GM18907 (cell line): ENCODE results near the gene CPO.
"Not testable (repeated sequence)": the region's sequence is repeated elsewhere in the genome, so short reads cannot be mapped to it uniquely, and the experiment has no call there.

ENCODE experiments used
- ATAC-seq: cut with Tn5 transposase; IDR thresholded peaks from one replicate; pipeline ENCODE4 v1.9.1; 2021; ENCODE audit warnings: mild to moderate bottlenecking, moderate library complexity; ENCODE audit not compliant: unreplicated experiment

CPO gene

GRCh38 chr2:206939340-206939739, at the start of gene CPO:
Gene CPO, plus strand, starts transcription at chr2:206939518. Its CDS starts 82 bp downstream, at chr2:206939600.
- ATAC-seq, result no peak

GRCh38 chr2:206890179-206890578, 49.1 kb upstream of the CPO start:
- ATAC-seq, result no peak

- no peak for ATAC-seq
These were observed 48.4 kb upstream of the CPO start for GRCh38 chr2:206890926-206891325.

DNA sequence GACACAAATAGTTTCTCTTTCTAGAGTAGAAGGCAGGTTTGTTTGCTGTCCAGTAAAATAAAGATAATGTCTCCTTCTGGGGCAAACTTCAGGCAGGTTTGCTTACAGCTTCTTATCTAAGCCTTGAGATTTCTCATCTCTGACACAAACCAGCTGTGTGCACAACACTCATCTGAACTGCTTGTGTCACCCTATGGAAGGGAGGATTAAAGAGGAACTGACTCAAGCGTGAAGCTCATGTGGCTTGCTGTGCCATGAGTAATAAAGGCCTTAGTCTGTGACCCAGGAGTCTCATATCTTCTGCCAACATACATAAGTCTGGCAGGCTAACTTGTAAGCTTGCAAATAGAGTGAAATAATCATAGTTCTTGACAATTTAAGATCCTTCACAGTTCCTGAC, 24.2 kb upstream of the CPO start:
- ATAC-seq, result peak; percentile 67

- no peak for ATAC-seq
These were observed 21.1 kb upstream of the CPO start for GRCh38 chr2:206918263-206918662.

GRCh38 chr2:206920310-206920709, 19.0 kb upstream of the CPO start:
- no peak for ATAC-seq

- ATAC-seq, result no peak
These were observed 18.4 kb upstream of the CPO start for GRCh38 chr2:206920951-206921350.

DNA sequence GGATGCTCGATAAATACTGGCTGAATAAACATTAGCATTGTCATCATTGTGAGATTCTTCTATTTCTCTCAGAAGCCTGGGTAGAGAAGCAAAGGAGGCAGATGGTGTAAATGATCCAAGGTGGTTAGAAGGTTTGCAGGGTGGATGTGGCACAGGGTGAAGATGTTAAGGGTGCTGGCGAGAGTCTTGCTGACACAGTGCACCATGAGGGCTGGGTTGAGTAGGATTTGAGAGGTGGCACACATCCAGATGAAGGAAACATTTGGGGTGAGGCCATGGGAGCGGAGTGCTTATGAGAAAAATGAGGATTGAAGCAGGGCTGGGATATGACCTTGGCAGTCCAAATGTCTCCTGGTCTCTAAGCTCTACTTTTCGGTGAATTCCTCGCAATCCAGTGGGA, 17.8 kb upstream of the CPO start:
- ATAC-seq, result no peak

DNA sequence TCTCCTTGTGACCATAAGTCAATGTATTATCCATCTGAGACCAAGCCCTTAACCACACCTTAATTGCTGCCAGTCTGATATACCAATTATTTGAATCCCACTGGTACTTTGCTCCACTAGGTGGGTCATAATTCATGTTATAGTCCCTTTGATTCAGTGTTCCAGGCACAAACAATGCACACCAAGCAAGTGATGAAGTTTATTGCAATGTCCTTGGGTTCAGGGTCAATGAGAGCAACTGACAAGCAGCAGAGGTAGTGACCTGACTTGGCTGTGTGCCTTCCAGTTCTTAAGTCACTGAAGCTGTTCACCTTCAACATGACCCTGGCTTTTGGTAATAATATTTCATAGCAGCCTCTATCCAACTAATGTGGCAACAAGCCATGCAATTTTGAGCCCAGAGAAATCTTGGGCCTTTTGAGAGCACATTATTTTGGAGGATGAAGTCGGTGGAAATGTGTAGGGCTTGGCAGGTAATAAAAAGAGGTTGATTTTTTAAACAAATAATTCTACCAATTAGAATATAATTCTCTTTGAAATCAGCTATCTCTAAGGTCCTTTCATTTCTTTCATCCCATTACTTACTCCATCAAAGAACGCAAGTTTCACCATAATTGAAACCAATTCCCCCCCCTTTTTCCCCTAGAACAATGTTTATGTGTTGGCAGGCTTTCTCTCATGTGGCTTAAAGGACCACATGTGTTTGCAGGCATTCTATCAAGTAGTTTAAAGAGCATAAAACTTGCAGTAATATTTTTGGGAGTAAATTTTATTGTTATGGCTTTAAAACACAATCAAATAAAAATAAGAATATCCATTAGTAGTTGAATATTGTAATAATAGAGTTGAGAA, 3.1 kb upstream of the CPO start:
- ATAC-seq, result no peak

GRCh38 chr2:206936843-206937230, 2.5 kb upstream of the CPO start:
- ATAC-seq, result no peak

GRCh38 chr2:206937555-206937954, 1.8 kb upstream of the CPO start:
- peak; percentile 77 for ATAC-seq

DNA sequence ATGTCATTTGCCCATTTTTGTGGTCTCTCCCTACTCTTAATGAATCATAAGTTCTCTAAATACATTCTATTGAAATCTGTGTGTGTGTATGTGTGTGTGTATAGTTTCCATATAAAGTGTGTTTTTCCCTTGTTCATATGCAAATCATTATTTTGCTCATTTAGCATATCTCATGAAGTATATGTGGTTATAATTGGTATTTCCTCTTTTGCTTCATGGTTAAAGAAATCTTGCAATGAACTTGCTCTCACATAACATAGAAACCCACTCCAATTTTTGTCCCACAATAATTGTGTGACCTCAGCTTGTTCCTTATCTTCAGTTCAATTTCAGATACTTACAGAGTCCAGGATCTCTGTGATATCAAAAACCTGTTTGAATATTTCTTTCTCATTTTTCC, 1.2 kb downstream of the CPO start:
- ATAC-seq, result no peak

GRCh38 chr2:206942592-206943478, 3.5 kb downstream of the CPO start:
- no peak for ATAC-seq

DNA sequence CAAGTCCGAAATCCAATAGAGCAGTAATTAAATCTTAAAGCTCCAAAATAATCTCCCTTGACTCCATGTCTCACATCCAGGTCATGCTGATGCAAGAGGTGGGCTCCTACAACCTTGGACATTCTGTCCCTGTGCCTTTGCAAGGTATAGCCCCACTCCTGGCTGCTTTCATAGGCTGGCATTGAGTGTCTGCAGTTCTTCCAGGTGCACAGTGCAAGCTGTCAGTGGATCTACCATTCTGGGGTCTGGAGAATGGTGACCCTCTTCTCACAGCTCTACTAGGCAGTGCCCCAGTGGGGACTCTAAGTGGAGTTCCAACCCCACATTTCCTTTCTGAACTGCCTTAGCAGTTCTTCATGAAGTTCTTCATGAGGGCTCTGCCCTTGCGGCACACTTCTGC, 14.1 kb downstream of the CPO start:
- not testable (repeated sequence) for ATAC-seq

GRCh38 chr2:206955253-206955652, 15.9 kb downstream of the CPO start:
- ATAC-seq, result no peak

DNA sequence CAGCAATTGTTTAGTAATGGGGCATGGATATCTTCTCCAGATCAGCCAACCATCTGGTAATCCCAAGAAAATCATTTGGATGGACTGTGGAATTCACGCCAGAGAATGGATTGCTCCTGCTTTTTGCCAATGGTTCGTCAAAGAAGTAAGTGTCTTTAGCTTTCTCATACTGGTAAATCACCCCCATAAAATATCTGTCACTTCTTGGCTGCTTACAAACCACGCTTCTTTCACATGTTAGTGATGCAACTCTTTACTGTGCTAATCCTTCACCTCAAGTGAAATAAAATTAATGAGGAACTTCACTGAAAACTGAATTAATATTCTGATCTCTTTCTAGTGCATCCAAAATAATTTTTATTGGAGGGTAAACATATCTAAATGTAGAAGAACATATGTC, 18.9 kb downstream of the CPO start:
- ATAC-seq, result no peak

DNA sequence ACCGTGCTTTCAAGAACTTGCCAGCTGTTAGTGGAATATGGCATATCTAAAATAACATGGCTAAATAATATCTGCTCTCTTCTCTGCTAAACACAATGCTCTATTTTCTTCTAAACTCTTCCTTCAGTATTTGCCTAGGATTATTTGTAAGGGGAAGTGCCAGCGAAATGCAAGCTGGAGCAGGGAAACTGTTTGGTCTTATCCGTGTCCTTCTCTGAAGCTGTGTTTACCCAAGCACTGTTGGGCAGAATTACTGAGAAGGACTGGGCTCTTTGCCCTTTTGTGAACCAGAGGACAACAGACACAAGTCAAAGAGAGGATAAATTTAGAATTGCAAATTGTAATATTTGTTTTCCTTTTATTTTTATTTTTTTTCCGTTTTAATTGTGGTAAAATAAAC, 23.6 kb downstream of the CPO start:
- no peak for ATAC-seq

- ATAC-seq, result no peak
These were observed 29.1 kb downstream of the CPO start for GRCh38 chr2:206968134-206969086.

- ATAC-seq, result no peak
These were observed 29.9 kb downstream of the CPO start for GRCh38 chr2:206969192-206969591.

DNA sequence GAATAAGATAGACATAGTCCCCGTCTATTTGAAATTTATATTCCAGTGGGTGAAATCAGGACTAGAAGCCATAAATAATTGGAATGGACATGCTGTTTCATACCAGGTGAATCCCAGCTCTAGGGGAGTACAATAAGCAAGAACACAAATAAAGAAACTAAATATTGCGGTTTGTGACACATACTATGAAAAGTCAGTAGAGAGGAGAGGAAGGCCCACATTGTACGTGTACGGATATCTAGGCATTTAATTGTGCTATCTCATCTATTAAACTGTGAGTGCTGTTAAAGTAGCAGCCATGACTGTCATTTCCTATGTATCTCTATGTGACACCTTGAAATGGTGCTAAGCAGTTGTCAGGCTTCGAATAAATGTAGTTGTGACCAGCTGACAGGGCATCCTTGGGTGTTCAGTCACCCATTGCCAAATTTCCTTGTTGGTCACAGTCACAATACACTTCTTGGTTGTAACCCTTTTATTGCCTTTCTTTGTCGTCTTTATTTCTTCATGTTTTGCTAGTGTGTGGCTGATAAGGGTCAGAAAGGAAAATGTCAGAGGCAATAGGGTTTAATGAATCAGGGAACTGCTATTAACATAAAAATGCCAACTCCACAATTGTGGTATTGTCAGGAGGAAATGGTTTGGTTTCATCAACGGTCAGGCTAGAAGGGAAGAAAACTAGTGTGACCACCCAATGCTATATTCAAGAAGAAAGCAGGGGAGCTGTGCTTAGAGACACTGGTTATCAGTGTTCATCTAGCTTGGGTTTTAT, 31.5 kb downstream of the CPO start:
- ATAC-seq, result no peak
